ENCODE data around the gene OOSP3. TPM values are rescaled to one million over a fixed set of nuclear protein-coding genes. Genes with fewer than 3 reads are reported as not detected.

OOSP3 gene
- total RNA-seq, 6 donors from 2014 or later = not detected

DNA sequence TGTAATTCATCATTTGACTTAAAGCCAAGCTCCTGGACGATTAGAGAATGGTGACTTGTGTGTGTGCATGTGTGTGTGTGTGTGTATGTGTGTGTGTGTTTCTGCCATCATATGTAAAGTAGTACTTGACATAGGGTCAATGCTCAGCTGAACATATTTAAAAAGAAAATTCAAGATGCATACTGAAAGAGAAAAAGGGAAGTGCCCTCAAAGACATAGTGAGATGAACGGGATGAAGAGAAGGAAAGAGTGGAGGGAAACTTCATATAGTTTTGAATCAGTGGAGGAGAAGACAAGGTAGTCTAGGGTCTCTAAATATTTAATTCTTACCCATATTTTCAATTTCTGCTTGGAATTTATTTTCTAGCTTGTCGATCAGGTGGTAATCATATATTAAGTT lies 16.3 kb upstream of the OOSP3 start:
- no peaks in the 10 kb centered on the region for H3K27me3 ChIP-seq
- WGBS, 2 donors = 58 to 61% methylated on average over 3 of the region's 3 CpGs
- no peak overlapping the region for H3K27ac ChIP-seq
- ATAC-seq (ENCODE audit: low FRiP score in 2 of 2) = no peak
- no peak overlapping the region for H3K4me3 ChIP-seq
- DNase-seq = no peak
- H3K36me3 ChIP-seq = no peaks in the 10 kb centered on the region
- H3K9me3 ChIP-seq = no peaks in the 10 kb centered on the region
- TF ChIP-seq POLR2A (IDR thresholded peaks at IDR 0.05) (no peak), POLR2AphosphoS5 (IDR thresholded peaks at IDR 0.05) (no peak), EP300 (IDR thresholded peaks at IDR 0.05) (no peak)
- TF ChIP-seq, protein P1, sequence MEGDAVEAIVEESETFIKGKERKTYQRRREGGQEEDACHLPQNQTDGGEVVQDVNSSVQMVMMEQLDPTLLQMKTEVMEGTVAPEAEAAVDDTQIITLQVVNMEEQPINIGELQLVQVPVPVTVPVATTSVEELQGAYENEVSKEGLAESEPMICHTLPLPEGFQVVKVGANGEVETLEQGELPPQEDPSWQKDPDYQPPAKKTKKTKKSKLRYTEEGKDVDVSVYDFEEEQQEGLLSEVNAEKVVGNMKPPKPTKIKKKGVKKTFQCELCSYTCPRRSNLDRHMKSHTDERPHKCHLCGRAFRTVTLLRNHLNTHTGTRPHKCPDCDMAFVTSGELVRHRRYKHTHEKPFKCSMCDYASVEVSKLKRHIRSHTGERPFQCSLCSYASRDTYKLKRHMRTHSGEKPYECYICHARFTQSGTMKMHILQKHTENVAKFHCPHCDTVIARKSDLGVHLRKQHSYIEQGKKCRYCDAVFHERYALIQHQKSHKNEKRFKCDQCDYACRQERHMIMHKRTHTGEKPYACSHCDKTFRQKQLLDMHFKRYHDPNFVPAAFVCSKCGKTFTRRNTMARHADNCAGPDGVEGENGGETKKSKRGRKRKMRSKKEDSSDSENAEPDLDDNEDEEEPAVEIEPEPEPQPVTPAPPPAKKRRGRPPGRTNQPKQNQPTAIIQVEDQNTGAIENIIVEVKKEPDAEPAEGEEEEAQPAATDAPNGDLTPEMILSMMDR (IDR thresholded peaks at IDR 0.05) = no peak
- no peaks in the 10 kb centered on the region for H3K4me1 ChIP-seq

DNA sequence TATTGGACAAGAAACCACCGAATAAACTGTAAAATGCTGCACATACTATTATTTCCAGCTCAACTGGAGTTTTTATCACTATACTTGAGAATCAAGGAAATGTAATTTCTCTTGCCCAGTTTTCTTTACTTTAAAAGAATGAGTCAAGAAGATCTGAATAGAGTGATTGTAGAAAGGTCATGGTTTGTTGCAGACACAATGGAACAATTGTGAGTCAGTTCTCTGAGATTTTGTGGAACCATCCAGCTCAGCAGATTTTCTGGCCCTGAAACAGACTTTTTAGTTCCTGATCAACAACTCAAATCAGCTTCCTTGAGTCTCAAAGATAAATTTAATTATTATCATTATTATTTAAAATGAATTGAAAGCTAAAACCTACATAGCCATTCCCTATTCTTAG lies 13.6 kb upstream of the OOSP3 start:
- DNase-seq (no peak), ATAC-seq (ENCODE audit: low FRiP score in 2 of 2) (no peak)
- no peak overlapping the region for H3K4me3 ChIP-seq
- no peaks in the 10 kb centered on the region for H3K36me3 ChIP-seq
- no peaks in the 10 kb centered on the region for H3K9me3 ChIP-seq
- TF ChIP-seq POLR2A (IDR thresholded peaks at IDR 0.05) (no peak), EP300 (IDR thresholded peaks at IDR 0.05) (no peak), POLR2AphosphoS5 (IDR thresholded peaks at IDR 0.05) (no peak)
- TF ChIP-seq, protein P1 (IDR thresholded peaks at IDR 0.05) = no peak
- H3K27ac ChIP-seq = no peak overlapping the region
- H3K27me3 ChIP-seq = no peaks in the 10 kb centered on the region
- WGBS, 2 donors = 72 to 76% methylated on average over 1 of the region's 1 CpG
- no peaks in the 10 kb centered on the region for H3K4me1 ChIP-seq

DNA sequence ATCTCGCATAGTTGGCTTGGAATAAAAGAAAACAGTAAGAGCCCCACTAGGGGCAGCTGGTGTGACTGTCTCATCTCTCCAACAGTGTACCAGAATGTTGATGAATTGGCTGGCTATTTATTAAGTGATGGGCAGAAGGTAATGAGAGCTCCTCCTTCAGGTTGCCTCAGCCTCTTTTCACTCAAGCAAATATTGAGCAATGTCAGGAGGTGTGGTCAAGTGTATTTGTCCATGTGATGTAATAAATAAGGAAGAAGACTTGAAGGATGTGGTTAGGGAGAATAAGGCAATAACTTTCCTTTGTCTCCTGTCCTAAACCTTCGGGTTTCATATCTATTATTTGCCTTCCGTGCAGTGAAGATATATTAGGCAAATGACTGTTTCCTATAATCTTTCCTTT lies 12.2 kb upstream of the OOSP3 start, which contains the start of gene TCN1:
Gene TCN1 (minus strand): TSS at position 91 of the 400 bp plus-strand sequence. CDS start 17 bp downstream, at position 74.
- H3K4me3 ChIP-seq = no peak within 1 kb of the TSS
- H3K9me3 ChIP-seq = no peaks in the 10 kb centered on the region
- 48 to 65% methylated on average over 3 of the region's 3 CpGs for WGBS, 2 donors
- peak within 1 kb of the TSS in 1 of 4 donors; percentile 27 for H3K27ac ChIP-seq
- ATAC-seq (ENCODE audit: low FRiP score in 2 of 2) (peak in 1 of 2 donors; percentile 46), DNase-seq (peak in 1 of 2 donors; percentile 27)
- no peaks in the 10 kb centered on the region for H3K4me1 ChIP-seq
- no peaks in the 10 kb centered on the region for H3K27me3 ChIP-seq
- H3K36me3 ChIP-seq = no peaks in the 10 kb centered on the region
- TF ChIP-seq POLR2AphosphoS5 (IDR thresholded peaks at IDR 0.05) (no peak), EP300 (IDR thresholded peaks at IDR 0.05) (no peak), POLR2A (IDR thresholded peaks at IDR 0.05) (no peak)
- TF ChIP-seq, protein P1 (IDR thresholded peaks at IDR 0.05) = no peak

DNA sequence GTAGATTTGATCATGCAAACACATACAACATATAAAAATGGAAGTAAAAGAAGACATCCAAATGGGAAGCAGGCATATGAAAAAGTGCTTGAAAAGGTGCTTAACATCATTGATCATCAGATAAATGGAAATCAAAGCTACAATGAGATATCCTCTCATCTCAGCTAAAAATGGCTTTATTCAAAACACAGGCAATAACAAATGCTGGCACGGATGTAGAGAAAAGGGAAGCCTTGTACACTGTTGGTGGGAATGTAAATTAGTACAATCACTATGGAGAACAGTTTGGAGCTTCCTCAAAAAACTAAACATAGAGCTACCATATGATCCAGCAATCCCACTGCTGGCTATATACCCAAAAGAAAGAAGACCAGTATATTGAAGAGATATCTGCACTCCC lies 11.7 kb upstream of the OOSP3 start:
- TF ChIP-seq EP300 (IDR thresholded peaks at IDR 0.05) (no peak), POLR2A (IDR thresholded peaks at IDR 0.05) (no peak), POLR2AphosphoS5 (IDR thresholded peaks at IDR 0.05) (no peak)
- TF ChIP-seq, protein P1 (IDR thresholded peaks at IDR 0.05) = no peak
- Histone ChIP-seq H3K36me3 (no peaks in the 10 kb centered on the region), H3K9me3 (no peaks in the 10 kb centered on the region), H3K4me3 (no peak overlapping the region), H3K27me3 (no peaks in the 10 kb centered on the region), H3K27ac (no peak overlapping the region), H3K4me1 (no peaks in the 10 kb centered on the region)
- no peak for ATAC-seq (ENCODE audit: low FRiP score in 2 of 2)
- no peak for DNase-seq
- 50 to 82% methylated on average over 1 of the region's 1 CpG for WGBS, 2 donors

DNA sequence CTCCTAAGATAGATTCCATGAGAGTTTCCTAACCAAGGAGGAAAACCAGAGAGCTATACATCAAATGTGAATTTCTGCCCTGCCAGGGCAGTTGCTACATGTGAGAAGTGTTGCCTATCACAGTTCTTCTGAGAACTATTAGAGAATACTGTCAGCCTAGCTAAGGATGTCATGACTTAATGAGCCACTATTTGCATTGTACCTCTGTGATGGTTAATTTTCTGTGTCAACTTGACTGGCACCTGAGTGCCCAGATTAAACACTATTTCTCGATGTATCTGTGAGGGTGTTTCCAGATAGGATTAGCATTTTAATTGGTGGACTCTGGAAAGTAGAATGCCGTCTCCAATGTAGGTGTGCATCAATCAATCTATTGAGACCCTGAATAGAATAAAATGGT lies 10.6 kb upstream of the OOSP3 start:
- H3K27ac ChIP-seq = no peak overlapping the region
- no peak overlapping the region for H3K4me3 ChIP-seq
- no peaks in the 10 kb centered on the region for H3K9me3 ChIP-seq
- no peaks in the 10 kb centered on the region for H3K4me1 ChIP-seq
- 83 to 90% methylated on average over 2 of the region's 2 CpGs for whole genome bisulfite sequencing, 2 donors
- no peaks in the 10 kb centered on the region for H3K36me3 ChIP-seq
- no peak for ATAC-seq (ENCODE audit: low FRiP score in 2 of 2)
- DNase-seq = no peak
- H3K27me3 ChIP-seq = no peaks in the 10 kb centered on the region
- TF ChIP-seq POLR2AphosphoS5 (IDR thresholded peaks at IDR 0.05) (no peak), EP300 (IDR thresholded peaks at IDR 0.05) (no peak), POLR2A (IDR thresholded peaks at IDR 0.05) (no peak)
- TF ChIP-seq, protein P1 (IDR thresholded peaks at IDR 0.05) = no peak

Data from upper lobe of left lung (tissue), 6 donors.